ENCODE results near the gene UTS2R. TPM values are rescaled to one million over a fixed set of nuclear protein-coding genes. Genes with fewer than 3 reads are reported as not detected.
A peak's percentile ranks its signal among the peaks of the same experiment; 100 is the strongest.
"Not testable (repeated sequence)": the region's sequence is repeated elsewhere in the genome, so short reads cannot be mapped to it uniquely, and the experiment has no call there.

The UTS2R gene
- total and polyA plus RNA-seq, 2 donors = 0.07 to 0.33 TPM

DNA sequence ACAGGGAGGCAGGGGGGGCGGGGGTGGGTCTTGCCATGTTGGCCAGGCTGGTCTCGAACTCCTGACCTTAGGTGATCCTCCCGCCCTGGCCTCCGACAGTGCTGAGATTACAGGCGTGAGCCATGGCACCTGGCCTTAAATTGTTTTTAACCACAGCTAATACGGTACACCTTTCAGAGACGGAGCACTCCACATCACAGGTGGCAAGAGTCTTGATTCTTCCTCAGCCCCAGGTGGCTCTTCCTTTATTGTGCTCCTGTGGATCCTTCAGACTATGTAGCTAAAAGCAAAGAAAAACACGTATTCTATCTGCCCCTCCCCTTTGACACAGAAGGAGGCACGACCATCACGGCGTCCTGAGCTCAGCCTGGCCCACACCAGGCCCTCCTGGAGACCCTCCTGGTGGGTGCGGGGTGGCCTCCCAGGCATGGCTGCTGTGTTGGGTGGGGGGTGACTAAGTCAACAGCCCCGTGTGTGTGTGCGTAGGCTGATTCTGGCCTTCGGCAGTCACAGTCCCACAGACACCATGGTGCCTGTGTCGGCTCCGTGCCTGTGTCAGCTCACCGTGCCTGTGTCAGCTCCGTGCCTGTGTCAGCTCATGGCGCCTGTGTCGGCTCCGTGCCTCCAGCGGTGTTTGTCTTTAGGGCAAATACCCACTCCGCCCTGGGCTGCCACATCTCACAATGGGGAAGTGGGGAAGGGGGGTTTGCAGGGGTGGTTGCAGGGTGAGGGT lies 27.2 kb upstream of the UTS2R start:
- Histone ChIP-seq H3K4me1 (ENCODE audit: control insufficient read depth in 2 of 2, insufficient read depth in 2 of 2, low read length in 2 of 2) (peaks cover 0 to 19% of the 10 kb centered on the region in 2 donors), H3K27ac (ENCODE audit: low read depth in 1 of 2, low read length in 1 of 2) (no peak overlapping the region), H3K4me3 (ENCODE audit: low read length in 2 of 2) (no peak overlapping the region), H3K27me3 (ENCODE audit: control insufficient read depth in 2 of 2, insufficient read depth in 1 of 2, low read length in 1 of 2) (peaks cover 0 to 17% of the 10 kb centered on the region in 2 donors), H3K9me3 (ENCODE audit: control insufficient read depth in 2 of 2, insufficient read depth in 1 of 2, low read length in 1 of 2) (peaks cover 2 to 17% of the 10 kb centered on the region in 2 donors), H3K36me3 (ENCODE audit: control insufficient read depth in 2 of 2, insufficient read depth in 2 of 2, low read length in 1 of 2) (no peaks in the 10 kb centered on the region)
- WGBS = 74% methylated on average over 24 of the region's 24 CpGs
- DNase-seq (ENCODE audit: low read depth in 6 of 9, low spot score in 9 of 9) = no peak

DNA sequence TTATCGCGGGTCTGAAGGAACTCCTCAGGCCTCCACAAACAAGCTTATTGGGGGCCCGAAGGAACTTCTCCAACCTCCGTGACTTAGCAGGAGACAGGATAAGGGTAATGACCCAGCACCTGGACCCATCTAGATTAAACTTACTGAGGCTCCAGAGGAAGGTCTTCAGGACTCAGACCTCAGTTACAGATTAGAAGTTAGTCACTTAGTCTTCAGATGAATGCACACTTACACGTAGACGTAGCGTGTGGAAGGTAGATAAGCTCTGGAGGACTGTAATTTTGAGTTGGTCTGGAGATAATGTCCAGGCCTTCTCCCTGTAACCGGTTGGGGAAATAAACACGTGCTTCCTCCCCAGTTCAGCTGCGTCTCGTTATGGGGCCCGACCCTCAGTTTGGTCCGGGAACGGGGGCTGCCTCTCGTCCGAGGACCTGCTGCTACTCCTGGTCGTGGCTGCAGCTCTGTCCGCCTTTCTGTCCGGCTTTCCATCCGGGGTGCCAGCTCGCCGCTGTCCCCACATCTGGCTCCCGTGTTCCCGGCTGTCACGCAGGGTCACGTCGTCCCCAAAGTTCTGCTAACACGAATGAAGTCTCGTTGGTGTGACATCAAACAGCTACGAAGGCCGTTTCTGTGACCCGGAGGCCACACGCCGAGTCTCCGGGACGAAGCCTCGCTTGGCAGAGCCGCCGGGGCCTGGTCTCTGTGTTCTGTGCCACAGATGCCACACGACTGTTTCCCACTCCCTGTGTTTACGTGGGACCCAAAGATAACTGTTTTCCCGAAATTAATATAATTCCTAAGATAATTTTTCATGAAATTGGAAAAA lies 26.2 kb upstream of the UTS2R start:
- no peaks in the 10 kb centered on the region for H3K36me3 ChIP-seq (ENCODE audit: control insufficient read depth in 2 of 2, insufficient read depth in 2 of 2, low read length in 1 of 2)
- H3K27me3 ChIP-seq (ENCODE audit: control insufficient read depth in 2 of 2, insufficient read depth in 1 of 2, low read length in 1 of 2) = peaks cover 0 to 16% of the 10 kb centered on the region in 2 donors
- H3K9me3 ChIP-seq (ENCODE audit: control insufficient read depth in 2 of 2, insufficient read depth in 1 of 2, low read length in 1 of 2) = peaks cover 2 to 16% of the 10 kb centered on the region in 2 donors
- WGBS = 92% methylated on average over 42 of the region's 42 CpGs
- H3K27ac ChIP-seq (ENCODE audit: low read depth in 1 of 2, low read length in 1 of 2) = no peak overlapping the region
- H3K4me1 ChIP-seq (ENCODE audit: control insufficient read depth in 2 of 2, insufficient read depth in 2 of 2, low read length in 2 of 2) = peaks cover 0 to 20% of the 10 kb centered on the region in 2 donors
- no peak overlapping the region for H3K4me3 ChIP-seq (ENCODE audit: low read length in 2 of 2)
- no peak for DNase-seq (ENCODE audit: low read depth in 6 of 9, low spot score in 9 of 9)

DNA sequence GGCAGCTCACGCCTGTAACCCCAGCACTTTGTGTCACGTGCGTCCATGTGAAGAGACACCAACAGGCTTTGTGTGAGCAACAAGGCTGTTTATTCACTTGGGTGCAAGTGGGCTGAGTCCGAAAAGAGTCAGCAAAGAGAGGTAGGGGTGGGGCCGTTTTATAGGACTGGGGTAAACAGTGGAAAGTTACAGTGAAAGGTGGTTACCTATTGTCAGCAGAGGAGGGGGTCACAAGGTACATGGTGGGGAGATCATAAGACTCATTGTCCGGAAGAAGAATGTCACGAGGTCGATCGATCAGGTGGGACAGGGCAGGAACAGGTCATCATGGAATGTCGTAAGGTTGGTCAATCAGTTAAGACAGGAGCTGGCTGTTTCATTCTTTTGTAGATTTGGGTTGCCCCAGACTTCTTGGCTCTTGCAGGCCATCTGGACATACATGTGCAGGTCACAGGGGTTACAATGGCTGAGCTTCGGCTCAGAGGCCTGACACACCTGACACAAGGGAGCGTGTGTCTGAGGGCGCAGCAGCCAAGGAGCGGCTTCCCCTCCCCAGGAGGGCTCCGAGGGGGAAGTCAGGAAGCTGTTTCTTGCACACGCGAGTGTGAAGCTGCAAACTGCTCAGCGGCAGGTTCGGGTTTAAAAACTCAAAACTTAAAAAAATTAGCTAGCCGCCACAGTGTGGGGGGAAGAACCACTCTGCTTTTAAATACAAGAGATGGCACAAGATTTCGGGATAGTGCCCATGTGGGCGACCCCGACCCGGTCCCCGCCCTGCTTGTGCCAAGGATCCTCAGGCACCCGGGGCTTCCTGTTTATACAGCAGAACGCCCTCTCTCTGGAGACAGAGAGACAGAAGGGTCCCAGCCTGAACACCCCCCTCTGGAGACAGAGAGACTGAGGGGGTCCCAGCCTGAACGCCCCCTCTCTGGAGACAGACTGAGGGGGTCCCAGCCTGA lies 24.9 kb upstream of the UTS2R start:
- Histone ChIP-seq H3K36me3 (ENCODE audit: control insufficient read depth in 2 of 2, insufficient read depth in 2 of 2, low read length in 1 of 2) (no peaks in the 10 kb centered on the region), H3K4me1 (ENCODE audit: control insufficient read depth in 2 of 2, insufficient read depth in 2 of 2, low read length in 2 of 2) (peaks cover 0 to 32% of the 10 kb centered on the region in 2 donors), H3K9me3 (ENCODE audit: control insufficient read depth in 2 of 2, insufficient read depth in 1 of 2, low read length in 1 of 2) (peaks cover 2 to 13% of the 10 kb centered on the region in 2 donors), H3K27me3 (ENCODE audit: control insufficient read depth in 2 of 2, insufficient read depth in 1 of 2, low read length in 1 of 2) (peaks cover 0 to 24% of the 10 kb centered on the region in 2 donors), H3K27ac (ENCODE audit: low read depth in 1 of 2, low read length in 1 of 2) (no peak overlapping the region), H3K4me3 (ENCODE audit: low read length in 2 of 2) (no peak overlapping the region)
- WGBS = 41% methylated on average over 28 of the region's 28 CpGs
- peak in 1 of 9 donors; percentile 46 for DNase-seq (ENCODE audit: low read depth in 6 of 9, low spot score in 9 of 9)

DNA sequence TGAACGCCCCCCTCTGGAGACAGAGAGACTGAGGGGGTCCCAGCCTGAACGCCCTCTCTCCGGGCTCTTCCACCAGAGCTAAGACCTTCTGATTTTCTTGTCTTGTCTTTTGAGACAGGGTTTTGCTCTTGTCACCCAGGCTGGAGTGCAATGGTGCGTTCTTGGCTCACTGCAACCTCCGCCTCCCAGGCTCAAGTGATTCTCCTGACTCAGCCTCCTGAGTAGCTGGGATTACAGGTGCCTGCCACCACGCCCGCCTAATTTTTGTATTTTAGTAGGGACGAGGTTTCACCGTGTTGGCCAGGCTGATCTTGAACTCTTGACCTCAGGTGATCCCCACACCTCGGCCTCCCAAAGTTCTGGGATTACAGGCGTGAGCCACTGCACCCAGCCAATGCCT lies 23.6 kb upstream of the UTS2R start:
- not testable (repeated sequence) for H3K27ac ChIP-seq (ENCODE audit: low read depth in 1 of 2, low read length in 1 of 2); H3K4me3 ChIP-seq (ENCODE audit: low read length in 2 of 2); H3K36me3 ChIP-seq (ENCODE audit: control insufficient read depth in 2 of 2, insufficient read depth in 2 of 2, low read length in 1 of 2); H3K9me3 ChIP-seq (ENCODE audit: control insufficient read depth in 2 of 2, insufficient read depth in 1 of 2, low read length in 1 of 2); DNase-seq (ENCODE audit: low read depth in 6 of 9, low spot score in 9 of 9)
- Histone ChIP-seq H3K27me3 (ENCODE audit: control insufficient read depth in 2 of 2, insufficient read depth in 1 of 2, low read length in 1 of 2) (peaks cover 0 to 25% of the 10 kb centered on the region in 2 donors), H3K4me1 (ENCODE audit: control insufficient read depth in 2 of 2, insufficient read depth in 2 of 2, low read length in 2 of 2) (peaks cover 0 to 37% of the 10 kb centered on the region in 2 donors)
- 95% methylated on average over 11 of the region's 11 CpGs for WGBS

DNA sequence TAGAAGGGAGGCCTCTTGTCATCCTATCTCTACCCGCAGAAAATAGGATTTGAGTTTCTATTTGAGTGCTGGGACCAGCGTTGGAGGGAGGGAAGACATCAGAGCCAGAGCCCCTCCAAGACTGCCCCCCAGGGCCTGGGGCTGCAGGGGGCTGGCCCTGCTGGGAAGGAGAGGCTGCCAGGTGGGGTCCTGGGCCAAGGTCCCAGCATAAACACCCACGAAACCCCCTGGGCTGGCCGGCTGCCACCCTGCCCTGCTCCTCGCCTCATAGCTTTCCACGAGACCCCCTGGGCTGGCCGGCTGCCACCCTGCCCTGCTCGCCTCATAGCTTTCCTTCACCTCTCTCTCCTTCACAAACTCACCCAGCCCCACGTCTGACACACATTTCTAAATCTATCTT lies 23.1 kb upstream of the UTS2R start:
- H3K27me3 ChIP-seq (ENCODE audit: control insufficient read depth in 2 of 2, insufficient read depth in 1 of 2, low read length in 1 of 2) = peaks cover 0 to 25% of the 10 kb centered on the region in 2 donors
- WGBS = 94% methylated on average over 9 of the region's 9 CpGs

DNA sequence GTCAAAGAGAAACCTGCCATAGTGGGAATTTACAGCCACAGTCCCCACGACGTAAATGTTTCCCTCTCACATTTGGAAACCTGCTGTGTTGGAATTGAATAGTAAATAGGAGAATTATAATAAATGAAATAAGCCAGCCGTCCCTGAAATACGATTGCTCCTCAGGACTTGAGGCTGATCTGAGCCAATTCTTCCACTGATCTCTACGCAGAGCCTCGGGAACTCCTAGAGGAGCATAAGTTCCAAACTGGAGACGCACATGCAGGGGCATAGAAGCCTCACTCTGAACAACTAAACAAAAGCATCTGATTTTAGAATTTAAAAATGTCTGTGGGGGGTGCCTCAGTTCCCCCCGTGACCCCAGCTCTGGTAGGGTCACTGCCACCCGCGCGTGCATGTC lies 22.7 kb upstream of the UTS2R start:
- Histone ChIP-seq H3K27me3 (ENCODE audit: control insufficient read depth in 2 of 2, insufficient read depth in 1 of 2, low read length in 1 of 2) (peaks cover 2 to 25% of the 10 kb centered on the region in 2 donors), H3K4me3 (ENCODE audit: low read length in 2 of 2) (no peak overlapping the region), H3K9me3 (ENCODE audit: control insufficient read depth in 2 of 2, insufficient read depth in 1 of 2, low read length in 1 of 2) (peaks cover 2 to 5% of the 10 kb centered on the region in 2 donors), H3K4me1 (ENCODE audit: control insufficient read depth in 2 of 2, insufficient read depth in 2 of 2, low read length in 2 of 2) (peaks cover 0 to 44% of the 10 kb centered on the region in 2 donors), H3K27ac (ENCODE audit: low read depth in 1 of 2, low read length in 1 of 2) (no peak overlapping the region), H3K36me3 (ENCODE audit: control insufficient read depth in 2 of 2, insufficient read depth in 2 of 2, low read length in 1 of 2) (no peaks in the 10 kb centered on the region)
- WGBS = 91% methylated on average over 11 of the region's 11 CpGs
- DNase-seq (ENCODE audit: low read depth in 6 of 9, low spot score in 9 of 9) = no peak

More for the DNA sequence above, 23.1 kb upstream of the UTS2R start:
- H3K9me3 ChIP-seq (ENCODE audit: control insufficient read depth in 2 of 2, insufficient read depth in 1 of 2, low read length in 1 of 2) = peaks cover 2 to 5% of the 10 kb centered on the region in 2 donors
- H3K27ac ChIP-seq (ENCODE audit: low read depth in 1 of 2, low read length in 1 of 2) = no peak overlapping the region
- DNase-seq (ENCODE audit: low read depth in 6 of 9, low spot score in 9 of 9) = no peak
- H3K4me1 ChIP-seq (ENCODE audit: control insufficient read depth in 2 of 2, insufficient read depth in 2 of 2, low read length in 2 of 2) = peaks cover 0 to 39% of the 10 kb centered on the region in 2 donors
- no peak overlapping the region for H3K4me3 ChIP-seq (ENCODE audit: low read length in 2 of 2)
- no peaks in the 10 kb centered on the region for H3K36me3 ChIP-seq (ENCODE audit: control insufficient read depth in 2 of 2, insufficient read depth in 2 of 2, low read length in 1 of 2)

DNA sequence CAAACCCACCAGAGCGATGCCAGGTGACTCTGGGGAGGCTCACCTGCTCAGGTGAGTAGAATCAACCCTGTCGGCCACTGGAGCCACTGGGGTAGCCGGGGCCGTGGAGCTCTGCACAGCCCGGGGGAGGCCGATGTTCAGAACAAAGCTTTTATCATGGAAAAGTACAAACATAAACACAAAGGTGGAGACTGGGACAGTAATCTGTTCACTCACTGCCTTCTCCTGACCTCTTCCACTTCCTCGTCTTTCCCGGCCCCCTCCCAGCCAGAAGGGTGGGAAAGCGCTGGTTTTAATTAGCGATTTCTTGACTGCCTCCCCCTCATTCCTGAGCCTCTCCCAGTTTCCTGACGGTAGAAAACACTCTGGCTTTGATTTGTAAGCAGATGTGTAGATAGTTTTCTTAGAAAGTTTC lies 22.3 kb upstream of the UTS2R start:
- Histone ChIP-seq H3K9me3 (ENCODE audit: control insufficient read depth in 2 of 2, insufficient read depth in 1 of 2, low read length in 1 of 2) (peaks cover 2 to 5% of the 10 kb centered on the region in 2 donors), H3K27me3 (ENCODE audit: control insufficient read depth in 2 of 2, insufficient read depth in 1 of 2, low read length in 1 of 2) (peaks cover 2 to 25% of the 10 kb centered on the region in 2 donors), H3K4me3 (ENCODE audit: low read length in 2 of 2) (no peak overlapping the region), H3K27ac (ENCODE audit: low read depth in 1 of 2, low read length in 1 of 2) (no peak overlapping the region), H3K4me1 (ENCODE audit: control insufficient read depth in 2 of 2, insufficient read depth in 2 of 2, low read length in 2 of 2) (peaks cover 0 to 44% of the 10 kb centered on the region in 2 donors), H3K36me3 (ENCODE audit: control insufficient read depth in 2 of 2, insufficient read depth in 2 of 2, low read length in 1 of 2) (no peaks in the 10 kb centered on the region)
- 94% methylated on average over 11 of the region's 11 CpGs for WGBS
- no peak for DNase-seq (ENCODE audit: low read depth in 6 of 9, low spot score in 9 of 9)

DNA sequence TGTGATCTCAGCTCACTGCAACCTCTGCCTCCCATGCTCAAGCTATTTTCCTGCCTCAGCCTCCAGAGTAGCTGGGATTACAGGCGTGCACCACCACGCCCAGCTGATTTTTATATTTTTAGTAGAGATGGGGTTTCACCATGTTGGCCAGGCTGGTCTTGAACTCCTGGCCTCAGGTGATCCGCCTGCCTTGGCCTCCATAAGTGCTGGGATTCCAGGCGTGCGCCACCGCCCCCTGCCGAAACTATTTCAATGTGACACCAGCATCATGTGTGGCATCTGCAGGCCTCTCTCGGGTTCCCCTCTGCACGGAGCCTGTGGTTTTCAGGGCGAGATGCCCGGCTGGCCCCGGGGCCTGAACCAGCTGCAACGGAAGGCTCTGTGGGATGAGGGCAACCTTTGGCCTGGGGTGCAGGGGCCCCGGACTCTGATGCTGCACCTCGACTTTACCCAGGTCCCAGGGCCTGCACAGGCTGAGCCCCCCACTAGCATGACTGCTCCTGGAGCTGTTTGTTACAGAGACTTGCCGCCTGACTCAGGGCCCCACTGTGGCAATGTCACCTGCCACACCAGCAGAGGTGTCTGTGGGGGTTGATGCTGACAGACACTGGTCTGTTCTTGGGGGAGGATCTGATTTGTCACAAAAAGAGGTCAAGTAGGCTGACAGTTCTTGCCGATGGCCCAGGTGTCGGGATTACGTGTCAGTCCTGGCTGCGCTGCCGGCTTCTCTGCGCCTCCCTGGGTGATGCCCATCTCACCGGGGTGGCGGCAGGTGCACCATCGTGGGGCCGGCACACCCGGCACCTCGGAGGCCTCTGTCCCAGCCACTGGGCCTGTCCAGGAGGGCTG lies 21.2 kb upstream of the UTS2R start:
- Histone ChIP-seq H3K27ac (ENCODE audit: low read depth in 1 of 2, low read length in 1 of 2) (no peak overlapping the region), H3K9me3 (ENCODE audit: control insufficient read depth in 2 of 2, insufficient read depth in 1 of 2, low read length in 1 of 2) (peaks cover 0 to 5% of the 10 kb centered on the region in 2 donors), H3K4me3 (ENCODE audit: low read length in 2 of 2) (no peak overlapping the region), H3K27me3 (ENCODE audit: control insufficient read depth in 2 of 2, insufficient read depth in 1 of 2, low read length in 1 of 2) (peaks cover 2 to 26% of the 10 kb centered on the region in 2 donors), H3K4me1 (ENCODE audit: control insufficient read depth in 2 of 2, insufficient read depth in 2 of 2, low read length in 2 of 2) (peaks cover 0 to 40% of the 10 kb centered on the region in 2 donors), H3K36me3 (ENCODE audit: control insufficient read depth in 2 of 2, insufficient read depth in 2 of 2, low read length in 1 of 2) (no peaks in the 10 kb centered on the region)
- 80% methylated on average over 28 of the region's 28 CpGs for WGBS
- peak in 1 of 9 donors; percentile 59 for DNase-seq (ENCODE audit: low read depth in 6 of 9, low spot score in 9 of 9)
